Stimulated activated CD8-positive, alpha-beta memory T cell treated with anti-CD3 and anti-CD28 coated beads, Interleukin-7, amount 100 ng/mL, for 1 hour (primary cell): Measurements from ENCODE around the gene FTO.

Experiments used
- DNase-seq, 2 donors: peaks; one replicate each; pipeline ENCODE4 v3.0.0-alpha.2; 2020; ENCODE audit warnings: low read depth in 2 of 2

The FTO gene

GRCh38 chr16:53960050-53960812 lies 256.3 kb downstream of the FTO start:
- no peak for DNase-seq

- DNase-seq = no peak
These were observed 257.1 kb downstream of the FTO start for GRCh38 chr16:53960954-53961616.

- no peak for DNase-seq
These were observed 258.1 kb downstream of the FTO start for GRCh38 chr16:53962041-53962440.

GRCh38 chr16:53964145-53964790 lies 260.3 kb downstream of the FTO start:
- no peak for DNase-seq

GRCh38 chr16:53966821-53967571 lies 263.0 kb downstream of the FTO start:
- DNase-seq = no peak

- no peak for DNase-seq
These were observed 263.6 kb downstream of the FTO start for GRCh38 chr16:53967572-53967971.

GRCh38 chr16:53968454-53968853 lies 264.5 kb downstream of the FTO start:
- DNase-seq = no peak

GRCh38 chr16:53968896-53969295 lies 264.9 kb downstream of the FTO start:
- no peak for DNase-seq

- DNase-seq = no peak
These were observed 267.7 kb downstream of the FTO start for GRCh38 chr16:53971616-53972015.

GRCh38 chr16:53973021-53973420 lies 269.1 kb downstream of the FTO start:
- DNase-seq = no peak

GRCh38 chr16:53974484-53975080 lies 270.6 kb downstream of the FTO start:
- no peak for DNase-seq

- DNase-seq = no peak
These were observed 276.7 kb downstream of the FTO start for GRCh38 chr16:53980675-53981074.

GRCh38 chr16:53982631-53983042 lies 278.7 kb downstream of the FTO start:
- no peak for DNase-seq

GRCh38 chr16:53984936-53985335 lies 281.0 kb downstream of the FTO start:
- DNase-seq = no peak

GRCh38 chr16:53985861-53986260 lies 281.9 kb downstream of the FTO start:
- DNase-seq = no peak

GRCh38 chr16:53986793-53987192 lies 282.8 kb downstream of the FTO start:
- DNase-seq = no peak

- no peak for DNase-seq
These were observed 284.2 kb downstream of the FTO start for GRCh38 chr16:53988136-53988535.

- DNase-seq = no peak
These were observed 285.6 kb downstream of the FTO start for GRCh38 chr16:53989597-53989996.

GRCh38 chr16:53991754-53992378 lies 287.9 kb downstream of the FTO start:
- no peak for DNase-seq

- DNase-seq = no peak
These were observed 291.4 kb downstream of the FTO start for GRCh38 chr16:53995378-53995777.

- DNase-seq = no peak
These were observed 293.0 kb downstream of the FTO start for GRCh38 chr16:53996961-53997360.
